Mesendoderm (in vitro differentiated cells): ENCODE data around the gene RMRP.

Experiments used
- DNase-seq: peaks from one replicate; pipeline ENCODE4 v3.0.0; 2013
- H2AK5ac ChIP-seq: 2 replicates; pipeline ENCODE4 v1.6.1; 2013; ENCODE audit warnings: low read length, inconsistent platforms
- H2BK120ac ChIP-seq: 2 replicates; pipeline ENCODE4 v1.6.1; 2013; ENCODE audit warnings: low read depth, mild to moderate bottlenecking, low read length, moderate library complexity, mixed read lengths
- H2BK15ac ChIP-seq: replicated peaks from 2 replicates; pipeline ENCODE4 v1.6.1; 2013; ENCODE audit warnings: low read depth, mild to moderate bottlenecking, moderate library complexity
- H2BK5ac ChIP-seq: 2 replicates; pipeline ENCODE4 v1.6.1; 2013; ENCODE audit warnings: low read length, inconsistent platforms
- H3K18ac ChIP-seq: 2 replicates; pipeline ENCODE4 v1.6.1; 2013; ENCODE audit warnings: mild to moderate bottlenecking, low read length, mixed read lengths
- H3K23ac ChIP-seq: one replicate; pipeline ENCODE4 v1.6.1; 2013; ENCODE audit warnings: low read length
- H3K27ac ChIP-seq: 2 replicates; pipeline ENCODE4 v1.5.1; 2013; ENCODE audit warnings: low read depth, mild to moderate bottlenecking, inconsistent platforms, low read length, moderate library complexity
- H3K27me3 ChIP-seq: 2 replicates; pipeline ENCODE4 v1.6.1; 2013; ENCODE audit warnings: low read length, control low read depth, mild to moderate bottlenecking, inconsistent platforms; ENCODE audit not compliant: insufficient read depth, poor library complexity
- H3K36me3 ChIP-seq: 2 replicates; pipeline ENCODE4 v1.6.1; 2013; ENCODE audit warnings: low read length, inconsistent platforms; ENCODE audit not compliant: control insufficient read depth, insufficient read depth
- H3K4ac ChIP-seq: one replicate; pipeline ENCODE4 v1.6.1; 2013; ENCODE audit warnings: low read depth, mild to moderate bottlenecking, low read length, moderate library complexity
- H3K4me1 ChIP-seq: 2 replicates; pipeline ENCODE4 v1.6.1; 2013; ENCODE audit warnings: low read depth, low read length, inconsistent platforms; ENCODE audit not compliant: control insufficient read depth
- H3K4me2 ChIP-seq: 2 replicates; pipeline ENCODE4 v1.6.1; 2013; ENCODE audit warnings: low read length
- H3K4me3 ChIP-seq: 2 replicates; pipeline ENCODE4 v1.5.1; 2013; ENCODE audit warnings: mild to moderate bottlenecking, low read length
- H3K56ac ChIP-seq: one replicate; pipeline ENCODE4 v1.6.1; 2013; ENCODE audit warnings: low read length
- H3K79me1 ChIP-seq: 2 replicates; pipeline ENCODE4 v1.6.1; 2013; ENCODE audit warnings: low read length, inconsistent platforms
- H3K79me2 ChIP-seq: 2 replicates; pipeline ENCODE4 v1.6.1; 2013; ENCODE audit warnings: mild to moderate bottlenecking, low read length; ENCODE audit not compliant: control insufficient read depth, insufficient read depth
- H3K9ac ChIP-seq: 2 replicates; pipeline ENCODE4 v1.6.1; 2013; ENCODE audit warnings: low read length, inconsistent platforms
- H4K5ac ChIP-seq: one replicate; pipeline ENCODE4 v1.6.1; 2013; ENCODE audit warnings: low read length
- H4K8ac ChIP-seq: one replicate; pipeline ENCODE4 v1.6.1; 2013; ENCODE audit warnings: low read depth, mild to moderate bottlenecking, control low read depth, low read length, moderate library complexity
- WGBS: extraction: QIAGEN DNeasy Blood & Tissue Kit; methylation state at CpG from one replicate; pipeline ENCODE4 v1.1.7; 2013; ENCODE audit warnings: low lambda C conversion rate, missing lambda C conversion rate; ENCODE audit not compliant: insufficient coverage; ENCODE audit errors: extremely low coverage; 5-methylcytosine and 5-hydroxymethylcytosine counted together

The RMRP gene

GRCh38 chr9:35627575-35627974, 30.2 kb downstream of the RMRP start:
- H3K23ac ChIP-seq: no peak overlapping the region
- H4K5ac ChIP-seq: no peak overlapping the region
- no peak overlapping the region for H4K8ac ChIP-seq
- no peaks in the 10 kb centered on the region for H3K79me1 ChIP-seq
- no peak overlapping the region for H2BK5ac ChIP-seq
- no peak overlapping the region for H3K27ac ChIP-seq
- no peak overlapping the region for H2BK120ac ChIP-seq
- no peak overlapping the region for H3K4me2 ChIP-seq
- no peaks in the 10 kb centered on the region for H3K27me3 ChIP-seq
- H3K56ac ChIP-seq: no peak overlapping the region
- no CpG with 5 or more reads among the region's 2 CpGs for WGBS
- H3K4me1 ChIP-seq: no peaks in the 10 kb centered on the region
- no peak overlapping the region for H2BK15ac ChIP-seq
- H3K4ac ChIP-seq: no peak overlapping the region
- no peak for DNase-seq
- H3K36me3 ChIP-seq: no peaks in the 10 kb centered on the region
- H3K79me2 ChIP-seq: no peaks in the 10 kb centered on the region
- no peak overlapping the region for H2AK5ac ChIP-seq
- H3K18ac ChIP-seq: no peak overlapping the region
- no peak overlapping the region for H3K9ac ChIP-seq
- H3K4me3 ChIP-seq: no peak overlapping the region

GRCh38 chr9:35619800-35620158, 38.0 kb downstream of the RMRP start:
- Histone ChIP-seq H3K36me3 (no peaks in the 10 kb centered on the region), H3K27ac (no peak overlapping the region), H3K79me1 (no peaks in the 10 kb centered on the region), H2BK15ac (no peak overlapping the region), H2BK120ac (no peak overlapping the region), H3K4ac (no peak overlapping the region), H3K4me2 (no peak overlapping the region), H4K5ac (no peak overlapping the region), H4K8ac (no peak overlapping the region), H2AK5ac (no peak overlapping the region), H3K4me3 (no peak overlapping the region), H2BK5ac (no peak overlapping the region), H3K23ac (no peak overlapping the region), H3K9ac (no peak overlapping the region), H3K4me1 (peaks cover 4% of the 10 kb centered on the region), H3K27me3 (no peaks in the 10 kb centered on the region), H3K79me2 (no peaks in the 10 kb centered on the region), H3K56ac (no peak overlapping the region), H3K18ac (no peak overlapping the region)
- no CpG with 5 or more reads among the region's 2 CpGs for WGBS
- no peak for DNase-seq

GRCh38 chr9:35618854-35619799, 38.7 kb downstream of the RMRP start:
- no peak overlapping the region for H2BK5ac ChIP-seq
- H3K27ac ChIP-seq: no peak overlapping the region
- no peaks in the 10 kb centered on the region for H3K79me2 ChIP-seq
- H2BK15ac ChIP-seq: no peak overlapping the region
- peaks cover 4% of the 10 kb centered on the region for H3K4me1 ChIP-seq
- H4K8ac ChIP-seq: no peak overlapping the region
- H3K23ac ChIP-seq: no peak overlapping the region
- H3K27me3 ChIP-seq: no peaks in the 10 kb centered on the region
- no peak for DNase-seq
- no peak overlapping the region for H3K56ac ChIP-seq
- no CpG with 5 or more reads among the region's 17 CpGs for WGBS
- H3K4me3 ChIP-seq: no peak overlapping the region
- H3K4me2 ChIP-seq: no peak overlapping the region
- no peak overlapping the region for H3K18ac ChIP-seq
- H2BK120ac ChIP-seq: no peak overlapping the region
- H3K4ac ChIP-seq: no peak overlapping the region
- no peak overlapping the region for H4K5ac ChIP-seq
- no peaks in the 10 kb centered on the region for H3K36me3 ChIP-seq
- H2AK5ac ChIP-seq: no peak overlapping the region
- no peaks in the 10 kb centered on the region for H3K79me1 ChIP-seq
- H3K9ac ChIP-seq: no peak overlapping the region

GRCh38 chr9:35618325-35618727, 39.5 kb downstream of the RMRP start, which contains the start of gene CD72:
Gene CD72, minus strand, starts transcription at chr9:35618413. Its CDS starts 110 bp downstream, at chr9:35618303.
- H3K27me3 ChIP-seq: no peaks in the 10 kb centered on the region
- no peak within 1 kb of the TSS for H4K8ac ChIP-seq
- DNase-seq: no peak
- H3K79me1 ChIP-seq: no peaks in the 10 kb centered on the region
- peak within 1 kb of the TSS; percentile 63 for H3K9ac ChIP-seq
- H4K5ac ChIP-seq: no peak within 1 kb of the TSS
- H2BK5ac ChIP-seq: no peak within 1 kb of the TSS
- H3K4me2 ChIP-seq: peak within 1 kb of the TSS; percentile 94
- no peak within 1 kb of the TSS for H2BK120ac ChIP-seq
- H3K56ac ChIP-seq: peak within 1 kb of the TSS; percentile 88
- H2BK15ac ChIP-seq: no peak within 1 kb of the TSS
- H3K4me3 ChIP-seq: peak within 1 kb of the TSS; percentile 34
- H3K36me3 ChIP-seq: no peaks in the 10 kb centered on the region
- no peak within 1 kb of the TSS for H3K18ac ChIP-seq
- H3K4ac ChIP-seq: no peak within 1 kb of the TSS
- H2AK5ac ChIP-seq: no peak within 1 kb of the TSS
- no CpG with 5 or more reads among the region's 7 CpGs for WGBS
- H3K27ac ChIP-seq: no peak within 1 kb of the TSS
- H3K23ac ChIP-seq: no peak within 1 kb of the TSS
- H3K4me1 ChIP-seq: peaks cover 4% of the 10 kb centered on the region
- no peaks in the 10 kb centered on the region for H3K79me2 ChIP-seq

GRCh38 chr9:35617548-35617947, 40.3 kb downstream of the RMRP start:
- Histone ChIP-seq H3K4ac (no peak overlapping the region), H3K4me1 (peaks cover 4% of the 10 kb centered on the region), H3K4me2 (peak overlapping the region; percentile 94), H2AK5ac (no peak overlapping the region), H3K23ac (no peak overlapping the region), H3K18ac (no peak overlapping the region), H2BK5ac (no peak overlapping the region), H2BK15ac (no peak overlapping the region), H2BK120ac (no peak overlapping the region), H3K27ac (no peak overlapping the region), H3K4me3 (no peak overlapping the region), H3K56ac (peak overlapping the region; percentile 88), H3K79me1 (no peaks in the 10 kb centered on the region), H3K27me3 (no peaks in the 10 kb centered on the region), H4K8ac (no peak overlapping the region), H3K9ac (peak overlapping the region; percentile 63), H4K5ac (no peak overlapping the region), H3K36me3 (no peaks in the 10 kb centered on the region), H3K79me2 (no peaks in the 10 kb centered on the region)
- no peak for DNase-seq
- no CpG with 5 or more reads among the region's 8 CpGs for WGBS
